Effector CD8-positive, alpha-beta T cell (primary cell): ENCODE results near the gene PNPLA2.

Source experiments
- DNase-seq: peaks from one replicate; lab custom pipeline; 2025; lab: John Stamatoyannopoulos, UW
- total RNA-seq, 4 experiments: gene quantifications; one replicate each; lab custom pipeline; 2026; lab: John Stamatoyannopoulos, UW

Gene PNPLA2
- 77.8 to 97.3 (median 91.4) reads per million in 4 experiments for total RNA-seq

- DNase-seq, result no peak
Observed at GRCh38 chr11:818396-819128, at the start of gene PNPLA2. Gene PNPLA2 (plus strand): TSS chr11:818914. CDS start chr11:819719, 805 bp downstream.

GRCh38 chr11:769887-770641, 48.6 kb upstream of the PNPLA2 start:
- no peak for DNase-seq

- DNase-seq, result no peak
Observed at GRCh38 chr11:770642-771616, 47.8 kb upstream of the PNPLA2 start.

- DNase-seq, result no peak
Observed at GRCh38 chr11:771617-772204, 47.0 kb upstream of the PNPLA2 start.

- DNase-seq, result no peak
Observed at GRCh38 chr11:772429-773390, 46.0 kb upstream of the PNPLA2 start.

- no peak for DNase-seq
Observed at GRCh38 chr11:773425-773824, 45.3 kb upstream of the PNPLA2 start.

GRCh38 chr11:773830-774229, 44.9 kb upstream of the PNPLA2 start:
- no peak for DNase-seq

GRCh38 chr11:774873-775592, 43.7 kb upstream of the PNPLA2 start:
- no peak for DNase-seq

GRCh38 chr11:776263-776560, 42.5 kb upstream of the PNPLA2 start:
- DNase-seq, result no peak

GRCh38 chr11:776561-777287, 42.0 kb upstream of the PNPLA2 start:
- peak; percentile 57 for DNase-seq

- DNase-seq, result peak; percentile 87
Observed at GRCh38 chr11:777288-778255, 41.1 kb upstream of the PNPLA2 start, which contains the start of gene GATD1. Gene GATD1 (minus strand): TSS chr11:777487. CDS start chr11:777462, 25 bp downstream.

- no peak for DNase-seq
Observed at GRCh38 chr11:778976-779954, 39.4 kb upstream of the PNPLA2 start.

GRCh38 chr11:779955-780532, 38.7 kb upstream of the PNPLA2 start:
- no peak for DNase-seq

- no peak for DNase-seq
Observed at GRCh38 chr11:782264-783174, 36.2 kb upstream of the PNPLA2 start.

GRCh38 chr11:783581-784015, 35.1 kb upstream of the PNPLA2 start:
- DNase-seq, result no peak
